Body of pancreas (tissue), 4 donors: ENCODE results near the gene CAMK2G. TPM values are rescaled to one million over a fixed set of nuclear protein-coding genes. Genes with fewer than 3 reads are reported as not detected.

Experiments used
- ATAC-seq: fragments of 150-250 bp; one replicate; pipeline ENCODE4 v1.9.1; 2016
- DNase-seq, 4 donors: peaks; one replicate each; pipeline ENCODE4 v3.0.0-alpha.2; 2019
- H3K27ac ChIP-seq, 4 donors: fragments of 200-600 bp; sonication (generic); 1 replicate in 3 of 4; 2 replicates in 1 of 4; pipeline versions ENCODE4 v1.5.1 to v1.6.1; 2016 to 2019; ENCODE audit warnings: mild to moderate bottlenecking in 1 of 4, mixed read lengths in 1 of 4, moderate library complexity in 1 of 4
- H3K27me3 ChIP-seq, 2 donors: fragments of 200-600 bp; sonication (generic); one replicate each; pipeline ENCODE4 v1.6.0; 2016; ENCODE audit warnings: mild to moderate bottlenecking in 1 of 2
- H3K36me3 ChIP-seq, 2 donors: fragments of 200-600 bp; sonication (generic); replicated peaks in 1 of 2; 2 replicates each; pipeline ENCODE4 v1.5.1; 2016; ENCODE audit warnings: low read depth in 2 of 2; ENCODE audit not compliant: insufficient read depth in 1 of 2
- H3K4me1 ChIP-seq: fragments of 200-600 bp; sonication (generic); one replicate; pipeline ENCODE4 v1.6.0; 2016
- H3K4me3 ChIP-seq, 2 donors: fragments of 200-600 bp; sonication (generic); 1 replicate in 1 of 2; 2 replicates in 1 of 2; pipeline ENCODE4 v1.5.1; 2016 to 2019
- H3K9me3 ChIP-seq, 3 donors: fragments of 200-600 bp; sonication (generic); 1 replicate in 2 of 3; 2 replicates in 1 of 3; pipeline ENCODE4 v1.5.1; 2016
- POLR2A ChIP-seq, 3 donors: fragments of 450-650 bp; IDR thresholded peaks; one replicate each; pipeline ENCODE4 v1.6.1; 2016; ENCODE audit warnings: antibody characterized with exemption in 3 of 3, mild to moderate bottlenecking in 2 of 3
- WGBS, 2 donors: methylation state at CpG; one replicate each; pipeline ENCODE4 v1.1.5; 2017; 5-methylcytosine and 5-hydroxymethylcytosine counted together
- intact Hi-C: fragments of 100-400 bp; cut with DNase I; formaldehyde crosslinking; loops from one replicate; pipeline ENCODE4 v1.15.1; 2023
- total RNA-seq, 2 donors: library from RNA; depleted of rRNA; stranded (reverse); fragments of >200 nt; gene quantifications; one replicate each; pipeline ENCODE4 v1.1.0, GENCODE V29; 2016
- TF ChIP-seq, protein P1 (sequence below), 7 experiments: fragments of 450-650 bp in 4 of 7; fragments of 200-600 bp in 3 of 7; sonication (generic) in 3 of 7; IDR thresholded peaks; one replicate each; pipeline ENCODE4 v1.5.1; 2016 to 2019; ENCODE audit warnings: antibody characterized with exemption in 7 of 7

The CAMK2G gene
- total RNA-seq, 2 donors from 2014 or later, result 14.8 to 17.4 TPM

DNA sequence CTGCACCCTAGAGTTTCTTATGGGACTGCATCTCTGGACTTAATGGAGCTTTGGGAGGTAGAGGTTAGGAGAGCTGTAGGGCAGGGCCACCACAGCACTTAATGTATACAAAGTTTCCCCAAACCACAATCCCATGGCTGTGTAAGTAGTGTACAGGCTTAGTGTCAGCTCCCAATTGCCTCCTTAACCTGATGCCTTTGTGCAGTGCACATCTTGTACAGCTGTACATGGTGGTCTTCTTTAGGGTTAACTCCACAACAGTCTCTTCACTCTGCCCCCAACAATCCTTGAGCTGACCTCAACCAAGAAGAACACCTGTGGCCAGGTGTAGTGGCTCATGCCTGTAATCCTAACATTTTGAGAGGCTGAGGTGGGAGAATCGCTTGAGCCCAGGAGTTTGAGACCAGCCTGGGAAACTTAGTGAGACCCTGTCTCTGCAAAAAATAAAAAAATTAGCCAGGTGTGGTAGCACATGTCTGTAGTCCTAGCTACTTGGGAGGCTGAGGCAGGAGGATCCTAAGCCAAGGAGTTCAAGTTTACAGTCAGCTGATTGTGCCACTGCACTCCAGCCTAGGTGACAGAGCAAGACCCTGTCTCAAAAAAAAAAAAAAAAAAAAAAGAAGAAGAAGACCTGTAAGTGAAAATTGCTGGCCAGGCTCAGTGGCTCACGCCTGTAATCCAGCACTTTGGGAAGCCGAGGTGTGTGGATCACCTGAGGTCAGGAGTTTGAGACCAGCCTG is 43.4 kb upstream of the CAMK2G start:
- Histone ChIP-seq H3K4me3 (no peak overlapping the region), H3K36me3 (no peaks in the 10 kb centered on the region), H3K27me3 (no peaks in the 10 kb centered on the region), H3K27ac (no peak overlapping the region), H3K9me3 (no peaks in the 10 kb centered on the region), H3K4me1 (no peaks in the 10 kb centered on the region)
- no peak for TF ChIP-seq POLR2A (IDR thresholded peaks at IDR 0.05)
- TF ChIP-seq, protein P1, sequence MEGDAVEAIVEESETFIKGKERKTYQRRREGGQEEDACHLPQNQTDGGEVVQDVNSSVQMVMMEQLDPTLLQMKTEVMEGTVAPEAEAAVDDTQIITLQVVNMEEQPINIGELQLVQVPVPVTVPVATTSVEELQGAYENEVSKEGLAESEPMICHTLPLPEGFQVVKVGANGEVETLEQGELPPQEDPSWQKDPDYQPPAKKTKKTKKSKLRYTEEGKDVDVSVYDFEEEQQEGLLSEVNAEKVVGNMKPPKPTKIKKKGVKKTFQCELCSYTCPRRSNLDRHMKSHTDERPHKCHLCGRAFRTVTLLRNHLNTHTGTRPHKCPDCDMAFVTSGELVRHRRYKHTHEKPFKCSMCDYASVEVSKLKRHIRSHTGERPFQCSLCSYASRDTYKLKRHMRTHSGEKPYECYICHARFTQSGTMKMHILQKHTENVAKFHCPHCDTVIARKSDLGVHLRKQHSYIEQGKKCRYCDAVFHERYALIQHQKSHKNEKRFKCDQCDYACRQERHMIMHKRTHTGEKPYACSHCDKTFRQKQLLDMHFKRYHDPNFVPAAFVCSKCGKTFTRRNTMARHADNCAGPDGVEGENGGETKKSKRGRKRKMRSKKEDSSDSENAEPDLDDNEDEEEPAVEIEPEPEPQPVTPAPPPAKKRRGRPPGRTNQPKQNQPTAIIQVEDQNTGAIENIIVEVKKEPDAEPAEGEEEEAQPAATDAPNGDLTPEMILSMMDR (IDR thresholded peaks at IDR 0.05), result no peak
- ATAC-seq (no peak), DNase-seq (no peak)
- WGBS, 2 donors, result 85 to 92% methylated on average over 3 of the region's 3 CpGs
- intact Hi-C loops, result no loop called here

DNA sequence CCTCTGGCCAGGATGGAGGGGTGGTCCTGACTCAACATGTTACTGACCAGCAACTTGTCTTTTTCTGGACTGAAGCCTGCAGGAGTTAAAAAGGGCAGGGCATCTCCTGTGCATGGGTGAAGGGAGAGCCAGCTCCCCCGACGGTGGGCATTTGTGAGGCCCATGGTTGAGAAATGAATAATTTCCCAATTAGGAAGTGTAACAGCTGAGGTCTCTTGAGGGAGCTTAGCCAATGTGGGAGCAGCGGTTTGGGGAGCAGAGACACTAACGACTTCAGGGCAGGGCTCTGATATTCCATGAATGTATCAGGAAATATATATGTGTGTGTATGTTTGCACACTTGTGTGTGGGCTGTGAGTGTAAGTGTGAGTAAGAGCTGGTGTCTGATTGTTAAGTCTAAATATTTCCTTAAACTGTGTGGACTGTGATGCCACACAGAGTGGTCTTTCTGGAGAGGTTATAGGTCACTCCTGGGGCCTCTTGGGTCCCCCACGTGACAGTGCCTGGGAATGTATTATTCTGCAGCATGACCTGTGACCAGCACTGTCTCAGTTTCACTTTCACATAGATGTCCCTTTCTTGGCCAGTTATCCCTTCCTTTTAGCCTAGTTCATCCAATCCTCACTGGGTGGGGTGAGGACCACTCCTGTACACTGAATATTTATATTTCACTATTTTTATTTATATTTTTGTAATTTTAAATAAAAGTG is 42.6 kb upstream of the CAMK2G start:
- no peaks in the 10 kb centered on the region for H3K9me3 ChIP-seq
- DNase-seq (no peak), ATAC-seq (no peak)
- no peaks in the 10 kb centered on the region for H3K4me1 ChIP-seq
- H3K27me3 ChIP-seq, result no peaks in the 10 kb centered on the region
- WGBS, 2 donors, result 59 to 60% methylated on average over 5 of the region's 5 CpGs
- no peak overlapping the region for H3K4me3 ChIP-seq
- H3K36me3 ChIP-seq, result no peaks in the 10 kb centered on the region
- TF ChIP-seq POLR2A (IDR thresholded peaks at IDR 0.05), result no peak
- TF ChIP-seq, protein P1 (IDR thresholded peaks at IDR 0.05), result no peak
- intact Hi-C loops, result no loop called here
- no peak overlapping the region for H3K27ac ChIP-seq

DNA sequence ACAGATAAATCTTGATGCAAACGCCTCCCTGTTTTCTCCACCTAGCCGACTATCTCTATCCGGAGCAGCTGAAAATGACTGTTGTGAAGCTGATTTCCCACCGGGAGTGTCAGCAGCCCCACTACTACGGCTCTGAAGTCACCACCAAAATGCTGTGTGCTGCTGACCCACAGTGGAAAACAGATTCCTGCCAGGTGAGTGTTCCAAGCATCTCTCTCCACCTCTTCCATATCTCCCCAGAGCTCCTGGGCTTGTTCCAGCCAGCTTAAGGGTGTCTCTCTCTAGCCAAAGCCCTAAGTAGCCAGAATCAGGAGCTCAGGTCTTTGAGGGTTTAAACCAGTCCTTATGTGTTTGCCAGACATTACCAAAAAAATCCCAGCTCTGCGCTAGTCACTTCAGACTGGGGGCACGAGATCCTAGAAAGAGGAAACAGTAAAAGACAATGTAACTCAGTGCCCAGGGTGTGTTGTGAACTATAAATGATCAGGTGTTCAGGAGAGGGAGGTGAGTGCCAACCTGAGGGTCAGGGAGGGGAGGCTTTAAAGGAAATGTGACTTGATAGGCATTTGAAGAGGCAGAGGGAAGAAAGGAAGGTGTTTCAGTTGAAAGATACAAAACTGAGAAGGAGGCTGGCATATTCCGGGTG is 41.0 kb upstream of the CAMK2G start:
- Histone ChIP-seq H3K4me3 (no peak overlapping the region), H3K27me3 (no peaks in the 10 kb centered on the region), H3K4me1 (peaks cover 14% of the 10 kb centered on the region), H3K36me3 (no peaks in the 10 kb centered on the region), H3K9me3 (no peaks in the 10 kb centered on the region), H3K27ac (no peak overlapping the region)
- 64% methylated on average over 8 of the region's 8 CpGs for WGBS, 2 donors
- DNase-seq, result no peak
- TF ChIP-seq, protein P1 (IDR thresholded peaks at IDR 0.05), result no peak
- TF ChIP-seq POLR2A (IDR thresholded peaks at IDR 0.05), result no peak
- no peak for ATAC-seq
- intact Hi-C loops, result no loop called here

DNA sequence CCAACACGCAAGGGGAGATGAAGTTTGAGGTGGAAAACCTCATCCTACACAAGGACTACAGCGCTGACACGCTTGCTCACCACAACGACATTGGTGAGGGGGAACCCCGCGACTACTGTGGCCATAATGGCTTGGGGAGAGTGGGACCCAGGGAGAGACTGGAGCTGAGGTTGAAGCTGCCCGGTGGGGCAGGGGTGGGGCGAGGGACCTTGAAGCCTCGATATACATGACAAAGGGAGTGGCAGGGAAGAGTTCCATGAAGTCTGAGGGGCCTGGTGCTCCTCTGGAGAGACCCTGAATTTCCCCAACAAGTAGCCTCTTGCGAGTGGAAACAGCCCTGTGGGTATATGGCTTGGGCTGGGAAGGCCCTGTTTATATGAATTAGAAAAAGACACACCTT is 39.7 kb upstream of the CAMK2G start:
- intact Hi-C loops, result no loop called here
- 84 to 86% methylated on average over 10 of the region's 10 CpGs for WGBS, 2 donors
- H3K4me3 ChIP-seq, result no peak overlapping the region
- peaks cover 17% of the 10 kb centered on the region for H3K4me1 ChIP-seq
- DNase-seq, result no peak
- no peaks in the 10 kb centered on the region for H3K9me3 ChIP-seq
- TF ChIP-seq POLR2A (IDR thresholded peaks at IDR 0.05), result no peak
- TF ChIP-seq, protein P1 (IDR thresholded peaks at IDR 0.05), result no peak
- ATAC-seq, result no peak
- no peaks in the 10 kb centered on the region for H3K36me3 ChIP-seq
- H3K27me3 ChIP-seq, result no peaks in the 10 kb centered on the region
- no peak overlapping the region for H3K27ac ChIP-seq
